HUES64 (cell line): Measurements from ENCODE around the gene HNRNPL.

Experiments used
- H3K27ac ChIP-seq: 2 replicates; pipeline ENCODE4 v1.7.0; 2013; ENCODE audit warnings: low read depth, low read length, inconsistent platforms
- H3K27me3 ChIP-seq: 2 replicates; pipeline ENCODE4 v1.6.1; 2013; ENCODE audit warnings: mild to moderate bottlenecking, low read length; ENCODE audit not compliant: insufficient read depth
- H3K36me3 ChIP-seq: 2 replicates; pipeline ENCODE4 v1.6.1; 2013; ENCODE audit warnings: mild to moderate bottlenecking, low read length; ENCODE audit not compliant: insufficient read depth
- H3K4me1 ChIP-seq: 2 replicates; pipeline ENCODE4 v1.6.1; 2013; ENCODE audit warnings: mild to moderate bottlenecking, low read length, moderate library complexity; ENCODE audit not compliant: insufficient read depth
- H3K4me3 ChIP-seq: 2 replicates; pipeline ENCODE4 v1.5.1; 2013; ENCODE audit warnings: mild to moderate bottlenecking, low read length, moderate library complexity
- H3K9ac ChIP-seq: 2 replicates; pipeline ENCODE4 v1.6.1; 2013; ENCODE audit warnings: mild to moderate bottlenecking, low read depth, low read length
- H3K9me3 ChIP-seq: 2 replicates; pipeline ENCODE4 v1.6.1; 2013; ENCODE audit warnings: low read depth, low read length; ENCODE audit not compliant: insufficient read depth
- WGBS: fragments of 150-250, 120-280 bp; methylation state at CpG from one replicate; pipeline ENCODE4 v1.1.7; 2013; ENCODE audit warnings: missing lambda C conversion rate; 5-methylcytosine and 5-hydroxymethylcytosine counted together

The HNRNPL gene

GRCh38 chr19:38852231-38853044 lies 2.7 kb upstream of the HNRNPL start:
- 2% methylated on average over 45 of the region's 52 CpGs for WGBS
- peaks cover 8% of the 10 kb centered on the region; the same call in 1 of the 2 replicates for H3K9me3 ChIP-seq
- peak overlapping the region; percentile 78 for H3K4me3 ChIP-seq
- H3K27ac ChIP-seq: peak overlapping the region; percentile 97
- H3K4me1 ChIP-seq: peaks cover 3% of the 10 kb centered on the region; the same call in 1 of the 2 replicates
- H3K36me3 ChIP-seq: peaks cover 10% of the 10 kb centered on the region
- peak overlapping the region; percentile 84 for H3K9ac ChIP-seq
- H3K27me3 ChIP-seq: no peaks in the 10 kb centered on the region

GRCh38 chr19:38851622-38852230 lies 1.9 kb upstream of the HNRNPL start:
- H3K4me3 ChIP-seq: peak overlapping the region; percentile 78
- peaks cover 3% of the 10 kb centered on the region; the same call in 1 of the 2 replicates for H3K9me3 ChIP-seq
- peaks cover 3% of the 10 kb centered on the region; the same call in 1 of the 2 replicates for H3K4me1 ChIP-seq
- H3K9ac ChIP-seq: peak overlapping the region; percentile 84
- H3K27me3 ChIP-seq: no peaks in the 10 kb centered on the region
- peak overlapping the region; percentile 97 for H3K27ac ChIP-seq
- peaks cover 17% of the 10 kb centered on the region for H3K36me3 ChIP-seq
- 1% methylated on average over 60 of the region's 67 CpGs for WGBS

GRCh38 chr19:38850976-38851621 lies 1.3 kb upstream of the HNRNPL start:
- H3K36me3 ChIP-seq: peaks cover 23% of the 10 kb centered on the region
- WGBS: 6% methylated on average over 40 of the region's 40 CpGs
- H3K4me1 ChIP-seq: peaks cover 3% of the 10 kb centered on the region; the same call in 1 of the 2 replicates
- no peaks in the 10 kb centered on the region for H3K9me3 ChIP-seq
- peak overlapping the region; percentile 67 for H3K4me3 ChIP-seq
- H3K27ac ChIP-seq: peak overlapping the region; percentile 90
- no peaks in the 10 kb centered on the region for H3K27me3 ChIP-seq
- H3K9ac ChIP-seq: peak overlapping the region; percentile 35

- Histone ChIP-seq H3K36me3 (peaks cover 29% of the 10 kb centered on the region), H3K4me3 (peak overlapping the region; percentile 67), H3K9me3 (no peaks in the 10 kb centered on the region), H3K4me1 (peaks cover 3% of the 10 kb centered on the region; the same call in 1 of the 2 replicates), H3K9ac (peak overlapping the region; percentile 35; the same call in 1 of the 2 replicates), H3K27ac (peak overlapping the region; percentile 90), H3K27me3 (no peaks in the 10 kb centered on the region)
- WGBS: under 1% methylated on average over 26 of the region's 26 CpGs
Measured at GRCh38 chr19:38850436-38850975, 720 bp upstream of the HNRNPL start.

GRCh38 chr19:38849147-38849859 lies 483 bp downstream of the HNRNPL start:
- Histone ChIP-seq H3K4me1 (peaks cover 3% of the 10 kb centered on the region; the same call in 1 of the 2 replicates), H3K4me3 (peak overlapping the region; percentile 78), H3K27me3 (no peaks in the 10 kb centered on the region), H3K9ac (peak overlapping the region; percentile 96), H3K36me3 (peaks cover 41% of the 10 kb centered on the region), H3K27ac (peak overlapping the region; percentile 100), H3K9me3 (no peaks in the 10 kb centered on the region)
- under 1% methylated on average over 76 of the region's 76 CpGs for WGBS

- 25% methylated on average over 21 of the region's 22 CpGs for WGBS
- Histone ChIP-seq H3K4me3 (peak overlapping the region; percentile 78), H3K9me3 (no peaks in the 10 kb centered on the region), H3K9ac (peak overlapping the region; percentile 96), H3K27ac (peak overlapping the region; percentile 100), H3K36me3 (peaks cover 49% of the 10 kb centered on the region), H3K27me3 (no peaks in the 10 kb centered on the region), H3K4me1 (peaks cover 3% of the 10 kb centered on the region; the same call in 1 of the 2 replicates)
Measured at GRCh38 chr19:38848299-38849146, 1.3 kb downstream of the HNRNPL start.

GRCh38 chr19:38846097-38846496 lies 3.7 kb downstream of the HNRNPL start:
- Histone ChIP-seq H3K27me3 (no peaks in the 10 kb centered on the region), H3K9ac (no peak overlapping the region; the same call in 1 of the 2 replicates), H3K9me3 (no peaks in the 10 kb centered on the region), H3K36me3 (peaks cover 73% of the 10 kb centered on the region), H3K27ac (no peak overlapping the region), H3K4me3 (no peak overlapping the region), H3K4me1 (peaks cover 3% of the 10 kb centered on the region; the same call in 1 of the 2 replicates)
- WGBS: 93% methylated on average over 2 of the region's 2 CpGs

- Histone ChIP-seq H3K9ac (no peak overlapping the region), H3K27me3 (no peaks in the 10 kb centered on the region), H3K9me3 (no peaks in the 10 kb centered on the region), H3K27ac (no peak overlapping the region), H3K4me3 (no peak overlapping the region), H3K36me3 (peaks cover 79% of the 10 kb centered on the region), H3K4me1 (peaks cover 3% of the 10 kb centered on the region; the same call in 1 of the 2 replicates)
- WGBS: 97% methylated on average over 14 of the region's 14 CpGs
Measured at GRCh38 chr19:38845374-38846024, 4.3 kb downstream of the HNRNPL start.

- Histone ChIP-seq H3K4me3 (no peak overlapping the region), H3K4me1 (peaks cover 3% of the 10 kb centered on the region; the same call in 1 of the 2 replicates), H3K27ac (no peak overlapping the region), H3K9me3 (no peaks in the 10 kb centered on the region), H3K27me3 (no peaks in the 10 kb centered on the region), H3K9ac (no peak overlapping the region), H3K36me3 (peaks cover 92% of the 10 kb centered on the region)
- WGBS: 95% methylated on average over 11 of the region's 11 CpGs
Measured at GRCh38 chr19:38844093-38844686, 5.6 kb downstream of the HNRNPL start.
